OCI-LY3 (cell line): ENCODE measurements around the gene PHAF1.

ENCODE experiments used
- H2AFZ ChIP-seq: fragments of 200-600, 300-600 bp; shearing (Covaris generic); 2 replicates; pipeline ENCODE4 v1.6.0; 2014; ENCODE audit warnings: antibody characterized with exemption, low read depth, low read length
- H3K27ac ChIP-seq: fragments of 200-600, 300-600 bp; sonication (generic); 2 replicates; pipeline ENCODE4 v1.5.1; 2014; ENCODE audit warnings: mild to moderate bottlenecking, low read length, moderate library complexity, mixed read lengths
- H3K27me3 ChIP-seq: fragments of 200-600, 300-600 bp; sonication (generic); 2 replicates; pipeline ENCODE4 v1.6.1; 2014; ENCODE audit warnings: low read depth, low read length, mixed read lengths
- H3K36me3 ChIP-seq: fragments of 200-600, 300-600 bp; sonication (generic); replicated peaks from 2 replicates; pipeline ENCODE3; 2014; ENCODE audit warnings: low read depth, low read length, mixed read lengths
- H3K4me1 ChIP-seq: fragments of 300-600, 200-600 bp; sonication (generic); 2 replicates; pipeline ENCODE4 v1.6.1; 2014; ENCODE audit warnings: low read length, mixed read lengths
- H3K4me2 ChIP-seq: fragments of 200-600, 300-600 bp; sonication (generic); 2 replicates; pipeline ENCODE4 v1.6.1; 2014; ENCODE audit warnings: low read length, mixed read lengths
- H3K4me3 ChIP-seq: fragments of 300-600, 200-600 bp; sonication (generic); 2 replicates; pipeline ENCODE4 v1.5.1; 2014; ENCODE audit warnings: antibody characterized with exemption, mild to moderate bottlenecking, low read length, moderate library complexity
- H3K79me2 ChIP-seq: fragments of 300-600, 200-600 bp; shearing (Covaris generic); 2 replicates; pipeline ENCODE4 v1.6.1; 2014; ENCODE audit warnings: mild to moderate bottlenecking, low read length, mixed read lengths
- H3K9ac ChIP-seq: fragments of 300-600, 200-600 bp; shearing (Covaris generic); 2 replicates; pipeline ENCODE4 v1.6.0; 2014; ENCODE audit warnings: mild to moderate bottlenecking, low read length, moderate library complexity
- H3K9me3 ChIP-seq: fragments of 200-600, 300-600 bp; shearing (Covaris generic); 2 replicates; pipeline ENCODE4 v1.6.1; 2014; ENCODE audit warnings: low read length, mixed read lengths; ENCODE audit not compliant: insufficient read depth
- H4K20me1 ChIP-seq: fragments of 200-600, 300-600 bp; sonication (generic); 2 replicates; pipeline ENCODE4 v1.6.1; 2016; ENCODE audit warnings: low read length, mixed read lengths; ENCODE audit not compliant: insufficient read depth
- EZH2phosphoT487 ChIP-seq: fragments of 200-600 bp; shearing (Covaris generic); IDR thresholded peaks from 2 replicates; pipeline ENCODE4 v1.6.1; 2018; ENCODE audit warnings: antibody characterized with exemption, mixed run types, low read depth
- TF ChIP-seq, protein P1 (sequence below): fragments of 200-600, 300-600 bp; sonication (generic); IDR thresholded peaks from 2 replicates; pipeline ENCODE4 v1.5.1; 2014; ENCODE audit warnings: antibody characterized with exemption, low read length, low read depth

The PHAF1 gene

GRCh38 chr16:67146523-67147357 is 37.0 kb downstream of the PHAF1 start:
- Histone ChIP-seq H3K27me3 (no peaks in the 10 kb centered on the region), H3K4me1 (no peaks in the 10 kb centered on the region), H3K9ac (no peak overlapping the region), H3K36me3 (peaks cover 42% of the 10 kb centered on the region), H2AFZ (no peak overlapping the region), H3K79me2 (no peaks in the 10 kb centered on the region), H3K27ac (no peak overlapping the region), H4K20me1 (no peaks in the 10 kb centered on the region), H3K4me2 (no peak overlapping the region), H3K4me3 (no peak overlapping the region), H3K9me3 (no peaks in the 10 kb centered on the region)
- TF ChIP-seq, protein P1, sequence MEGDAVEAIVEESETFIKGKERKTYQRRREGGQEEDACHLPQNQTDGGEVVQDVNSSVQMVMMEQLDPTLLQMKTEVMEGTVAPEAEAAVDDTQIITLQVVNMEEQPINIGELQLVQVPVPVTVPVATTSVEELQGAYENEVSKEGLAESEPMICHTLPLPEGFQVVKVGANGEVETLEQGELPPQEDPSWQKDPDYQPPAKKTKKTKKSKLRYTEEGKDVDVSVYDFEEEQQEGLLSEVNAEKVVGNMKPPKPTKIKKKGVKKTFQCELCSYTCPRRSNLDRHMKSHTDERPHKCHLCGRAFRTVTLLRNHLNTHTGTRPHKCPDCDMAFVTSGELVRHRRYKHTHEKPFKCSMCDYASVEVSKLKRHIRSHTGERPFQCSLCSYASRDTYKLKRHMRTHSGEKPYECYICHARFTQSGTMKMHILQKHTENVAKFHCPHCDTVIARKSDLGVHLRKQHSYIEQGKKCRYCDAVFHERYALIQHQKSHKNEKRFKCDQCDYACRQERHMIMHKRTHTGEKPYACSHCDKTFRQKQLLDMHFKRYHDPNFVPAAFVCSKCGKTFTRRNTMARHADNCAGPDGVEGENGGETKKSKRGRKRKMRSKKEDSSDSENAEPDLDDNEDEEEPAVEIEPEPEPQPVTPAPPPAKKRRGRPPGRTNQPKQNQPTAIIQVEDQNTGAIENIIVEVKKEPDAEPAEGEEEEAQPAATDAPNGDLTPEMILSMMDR, result peak; percentile 6; the same call in 1 of the 2 replicates
- TF ChIP-seq EZH2phosphoT487, result no peak

DNA sequence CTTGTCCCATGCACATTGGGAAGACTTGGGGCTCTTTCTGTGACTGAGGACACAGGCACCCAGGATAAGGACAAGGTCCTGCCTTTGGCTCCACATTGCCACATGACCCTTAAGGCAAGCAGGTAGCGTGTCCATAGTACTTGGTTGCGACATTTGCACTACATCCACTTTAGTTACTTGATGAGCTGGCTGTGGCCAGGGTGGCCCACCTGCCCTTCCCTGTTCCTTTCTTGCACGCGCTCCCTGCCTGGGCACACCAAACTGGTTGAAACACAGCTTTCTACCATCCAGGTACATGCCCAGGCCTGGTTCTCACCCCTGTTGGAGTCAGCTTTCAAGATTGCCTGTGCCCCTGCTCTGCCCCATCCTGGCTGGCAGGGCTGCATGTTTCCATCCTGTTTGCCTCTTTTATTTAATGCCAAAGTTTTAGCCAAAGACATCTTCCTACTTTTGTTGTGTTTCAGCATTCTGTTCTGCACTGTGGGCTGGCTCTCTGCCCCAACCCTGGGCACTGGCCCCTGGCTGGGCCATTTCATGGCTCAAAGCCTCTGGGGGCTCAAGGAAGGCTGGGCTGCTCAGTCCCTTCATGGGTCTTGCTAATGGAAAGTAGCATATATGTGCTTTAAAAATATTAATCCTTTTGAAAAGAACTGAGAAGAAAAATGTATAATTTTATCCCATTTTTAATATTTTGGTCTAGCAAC is 37.8 kb downstream of the PHAF1 start:
- peaks cover 36% of the 10 kb centered on the region for H3K36me3 ChIP-seq
- no peaks in the 10 kb centered on the region for H4K20me1 ChIP-seq
- no peak overlapping the region for H2AFZ ChIP-seq
- no peaks in the 10 kb centered on the region for H3K4me1 ChIP-seq
- H3K4me3 ChIP-seq, result no peak overlapping the region
- no peak overlapping the region for H3K27ac ChIP-seq
- no peaks in the 10 kb centered on the region for H3K79me2 ChIP-seq
- no peaks in the 10 kb centered on the region for H3K9me3 ChIP-seq
- H3K27me3 ChIP-seq, result no peaks in the 10 kb centered on the region
- H3K9ac ChIP-seq, result no peak overlapping the region
- no peak for TF ChIP-seq EZH2phosphoT487
- TF ChIP-seq, protein P1, result no peak
- H3K4me2 ChIP-seq, result no peak overlapping the region

- Histone ChIP-seq H4K20me1 (no peaks in the 10 kb centered on the region), H3K27me3 (no peaks in the 10 kb centered on the region), H3K4me1 (no peaks in the 10 kb centered on the region), H3K9me3 (no peaks in the 10 kb centered on the region), H2AFZ (no peak overlapping the region), H3K79me2 (no peaks in the 10 kb centered on the region), H3K9ac (no peak overlapping the region), H3K27ac (no peak overlapping the region), H3K4me2 (no peak overlapping the region), H3K4me3 (no peak overlapping the region), H3K36me3 (peaks cover 31% of the 10 kb centered on the region)
- TF ChIP-seq EZH2phosphoT487, result no peak
- TF ChIP-seq, protein P1, result no peak
These were observed 38.5 kb downstream of the PHAF1 start for GRCh38 chr16:67148221-67148620.

DNA sequence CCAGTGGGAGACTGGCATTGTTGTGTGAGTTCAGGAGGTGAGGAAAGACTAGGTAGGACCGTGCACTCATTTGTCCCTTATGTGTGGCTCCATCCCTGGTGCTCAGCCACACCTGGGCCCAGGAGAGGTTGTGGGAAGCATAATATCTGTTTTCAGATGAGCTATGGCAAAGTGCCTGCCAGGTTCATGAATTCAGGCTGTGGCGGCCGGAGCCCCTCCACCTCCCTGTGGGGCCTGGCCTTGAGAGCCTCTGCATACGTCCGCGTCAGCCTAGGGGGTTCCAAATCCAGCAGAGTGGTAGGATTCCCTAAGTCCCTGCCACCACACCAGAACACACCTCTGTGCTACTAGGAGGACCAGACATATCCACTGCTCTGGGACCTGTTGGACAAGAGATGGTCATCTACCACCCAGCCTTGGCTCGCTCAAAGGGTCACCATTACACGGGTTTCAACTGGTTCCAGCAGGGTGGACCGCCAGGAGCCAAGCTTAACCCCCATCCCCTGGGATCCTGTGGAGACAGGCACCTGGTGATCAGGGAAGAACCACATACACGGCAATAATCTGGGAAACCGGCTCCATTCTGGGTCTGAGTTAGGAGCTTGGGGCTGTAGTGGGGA is 39.0 kb downstream of the PHAF1 start:
- Histone ChIP-seq H3K27ac (no peak overlapping the region), H3K4me1 (no peaks in the 10 kb centered on the region), H2AFZ (no peak overlapping the region), H3K9me3 (no peaks in the 10 kb centered on the region), H3K79me2 (no peaks in the 10 kb centered on the region), H4K20me1 (no peaks in the 10 kb centered on the region), H3K36me3 (peaks cover 28% of the 10 kb centered on the region), H3K4me3 (no peak overlapping the region), H3K4me2 (no peak overlapping the region), H3K27me3 (no peaks in the 10 kb centered on the region), H3K9ac (no peak overlapping the region)
- TF ChIP-seq, protein P1, result no peak
- TF ChIP-seq EZH2phosphoT487, result no peak
